ENCODE measurements around the gene CD99L2.

CD99L2 gene

GRCh38 chrX:150777328-150777992, 121.0 kb downstream of the CD99L2 start:
- DNase-seq: no peak

GRCh38 chrX:150775569-150776350, 122.7 kb downstream of the CD99L2 start:
- DNase-seq: no peak

GRCh38 chrX:150774798-150775568, 123.5 kb downstream of the CD99L2 start:
- no peak for DNase-seq

GRCh38 chrX:150773634-150774033, 124.8 kb downstream of the CD99L2 start:
- no peak for DNase-seq

- DNase-seq: no peak
These were observed 125.4 kb downstream of the CD99L2 start for GRCh38 chrX:150773117-150773516.

- peak; percentile 84 for DNase-seq
These were observed 126.1 kb downstream of the CD99L2 start for GRCh38 chrX:150772150-150772970.

GRCh38 chrX:150771116-150771515, 127.4 kb downstream of the CD99L2 start:
- DNase-seq: no peak

- no peak for DNase-seq
These were observed 127.8 kb downstream of the CD99L2 start for GRCh38 chrX:150770623-150771022.

- no peak for DNase-seq
These were observed 129.1 kb downstream of the CD99L2 start for GRCh38 chrX:150769408-150769807.

- no peak for DNase-seq
These were observed 129.8 kb downstream of the CD99L2 start for GRCh38 chrX:150768580-150769190.

- DNase-seq: no peak
These were observed 130.4 kb downstream of the CD99L2 start for GRCh38 chrX:150768132-150768485.

GRCh38 chrX:150767475-150768131, 130.9 kb downstream of the CD99L2 start:
- DNase-seq: no peak

- no peak for DNase-seq
These were observed 131.4 kb downstream of the CD99L2 start for GRCh38 chrX:150767045-150767395.

GRCh38 chrX:150766351-150767044, 132.0 kb downstream of the CD99L2 start:
- no peak for DNase-seq

- DNase-seq: no peak
These were observed 132.6 kb downstream of the CD99L2 start for GRCh38 chrX:150765782-150766350.

- DNase-seq: no peak
These were observed 133.2 kb downstream of the CD99L2 start for GRCh38 chrX:150765237-150765636.

- no peak for DNase-seq
These were observed 134.7 kb downstream of the CD99L2 start for GRCh38 chrX:150763810-150764209.

GRCh38 chrX:150763303-150763797, 135.1 kb downstream of the CD99L2 start:
- DNase-seq: no peak

GRCh38 chrX:150762258-150763165, 136.0 kb downstream of the CD99L2 start:
- no peak for DNase-seq

- DNase-seq: no peak
These were observed 136.7 kb downstream of the CD99L2 start for GRCh38 chrX:150761819-150762216.
